K562 treated with DMSO at 1 percent for 4 hours (cell line): ENCODE measurements around the gene PEBP1. TPM values are rescaled to one million over a fixed set of nuclear protein-coding genes. Genes with fewer than 3 reads are reported as not detected.

Source experiments
- total RNA-seq: library from RNA; unstranded; fragments of 300-600 nt; gene quantifications from 2 replicates; pipeline ENCODE4 v1.2.3, GENCODE V29; 2022; ENCODE audit not compliant: insufficient read depth

The PEBP1 gene
- total RNA-seq = 64.6 and 78.6 TPM in 2 replicates

GRCh38 chr12:118135788-118136558, at the start of gene PEBP1:
PEBP1 (plus strand) TSS chr12:118136124; CDS start chr12:118136210, 86 bp downstream.

GRCh38 chr12:118103601-118104382, 32.1 kb upstream of the PEBP1 start, which contains the start of gene VSIG10:
VSIG10 (minus strand) TSS chr12:118104011; CDS start chr12:118103671, 340 bp downstream.

Other genes starting within 250 kb of the PEBP1 start
- not detected in 2 replicates for gene KSR2, start 167.1 kb upstream of the PEBP1 start, total RNA-seq
- 40.6 and 43.1 TPM in 2 replicates for gene RFC5, start 119.4 kb upstream of the PEBP1 start, total RNA-seq
- 48.1 and 51.2 TPM in 2 replicates for gene WSB2, start 74.9 kb upstream of the PEBP1 start, total RNA-seq
- 0.69 and 1.7 TPM in 2 replicates for gene VSIG10, start 32.1 kb upstream of the PEBP1 start, total RNA-seq
- gene TAOK3, start 236.8 kb downstream of the PEBP1 start, total RNA-seq = 26.5 and 28.0 TPM in 2 replicates
- gene SUDS3, start 240.4 kb downstream of the PEBP1 start, total RNA-seq = 8.7 and 11.2 TPM in 2 replicates